NOMO-1 treated with dmso at 0.1 percent for 144 hours (cell line): Measurements from ENCODE around the gene MAP3K20.

Experiments
- DNase-seq: peaks from one replicate; lab custom pipeline; 2025; ENCODE audit not compliant: unreplicated experiment; lab: John Stamatoyannopoulos, UW

MAP3K20 gene

DNA sequence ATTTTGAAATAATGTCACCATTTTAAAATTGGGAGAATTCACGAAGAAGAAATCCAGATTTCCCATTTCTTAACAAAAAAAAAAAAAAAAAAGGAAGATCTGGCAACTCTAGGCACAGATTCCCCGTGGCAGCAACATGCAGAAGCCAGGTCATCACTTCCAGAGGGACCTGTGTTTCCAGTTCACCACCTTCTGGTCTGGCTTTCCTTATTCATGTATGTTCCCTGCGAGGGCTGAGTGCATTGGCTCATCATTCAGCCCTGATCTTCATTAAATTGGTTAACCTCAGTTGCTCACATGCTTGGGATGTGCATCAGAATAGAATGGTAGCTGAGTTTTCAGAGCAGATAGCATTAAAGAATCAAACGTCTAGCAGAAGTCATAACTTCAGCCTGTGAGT lies 25.0 kb upstream of the MAP3K20 start:
- no peak for DNase-seq

DNA sequence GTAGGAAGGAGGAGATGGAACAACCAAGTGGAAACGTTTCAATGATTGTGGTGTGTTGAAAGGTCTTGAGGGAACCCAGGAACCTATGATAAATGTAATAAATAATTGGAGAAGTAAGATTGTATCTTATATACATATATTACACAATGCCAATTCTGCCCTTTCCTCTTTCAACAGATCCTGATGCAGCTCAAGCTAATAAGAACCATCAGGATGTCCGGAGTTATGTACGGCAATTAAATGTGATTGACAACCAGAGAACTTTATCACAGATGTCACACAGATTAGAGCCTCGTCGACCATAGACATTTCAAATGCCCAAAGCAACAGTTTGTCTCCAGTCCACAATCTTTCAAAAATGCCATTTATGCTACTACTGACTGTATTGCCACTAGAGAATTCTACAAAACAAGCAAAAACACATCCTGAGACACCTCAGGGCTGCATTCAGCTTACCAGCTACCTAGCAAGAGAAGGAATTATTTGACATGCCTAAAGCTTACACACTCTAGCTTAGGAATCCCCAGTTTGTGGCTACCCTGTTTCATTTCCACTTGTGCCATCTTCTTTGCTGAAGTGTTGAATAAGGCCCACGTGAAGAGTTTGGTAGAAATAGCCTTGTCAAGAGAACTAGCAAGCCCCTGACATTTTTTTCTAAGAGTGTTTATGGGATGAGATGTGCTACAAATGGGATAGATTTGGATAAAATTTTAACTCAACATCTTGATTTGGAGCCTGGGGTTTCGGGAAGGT lies 24.0 kb upstream of the MAP3K20 start:
- DNase-seq = peak; percentile 29

DNA sequence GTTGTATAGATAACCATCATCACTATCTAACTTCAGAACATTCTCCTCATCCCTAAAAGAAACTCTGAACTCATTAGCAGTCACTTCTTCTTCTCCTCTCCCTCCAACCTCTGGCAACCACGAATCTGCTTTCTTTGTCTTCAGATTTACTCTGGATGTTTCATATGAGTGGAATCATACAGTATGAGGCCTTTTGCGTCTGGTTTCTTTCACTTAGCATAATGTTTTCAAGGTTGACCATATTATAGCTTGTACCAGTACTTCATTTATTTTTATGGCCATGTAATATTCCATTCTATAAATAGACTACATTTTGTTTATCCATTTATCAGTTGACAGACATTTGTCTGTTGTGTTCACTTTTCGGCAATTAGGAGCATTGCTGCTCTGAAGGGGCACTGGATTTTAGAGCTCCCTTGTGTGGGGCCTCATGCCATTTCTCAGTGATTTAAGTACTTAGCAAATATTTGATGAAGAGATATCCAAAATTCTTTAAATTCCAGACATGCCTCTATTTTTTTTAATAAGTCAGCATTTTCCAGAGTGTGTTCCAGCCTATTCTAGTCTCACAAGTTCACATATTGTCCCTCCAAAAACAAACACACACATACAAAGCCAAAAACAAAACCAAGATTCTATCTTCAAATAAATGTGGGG lies 22.5 kb upstream of the MAP3K20 start:
- DNase-seq = no peak

- no peak for DNase-seq
These were observed 21.2 kb upstream of the MAP3K20 start for GRCh38 chr2:173054466-173054865.

- no peak for DNase-seq
These were observed 18.8 kb upstream of the MAP3K20 start for GRCh38 chr2:173056705-173057364.

- no peak for DNase-seq
These were observed 17.5 kb upstream of the MAP3K20 start for GRCh38 chr2:173058097-173058496.

DNA sequence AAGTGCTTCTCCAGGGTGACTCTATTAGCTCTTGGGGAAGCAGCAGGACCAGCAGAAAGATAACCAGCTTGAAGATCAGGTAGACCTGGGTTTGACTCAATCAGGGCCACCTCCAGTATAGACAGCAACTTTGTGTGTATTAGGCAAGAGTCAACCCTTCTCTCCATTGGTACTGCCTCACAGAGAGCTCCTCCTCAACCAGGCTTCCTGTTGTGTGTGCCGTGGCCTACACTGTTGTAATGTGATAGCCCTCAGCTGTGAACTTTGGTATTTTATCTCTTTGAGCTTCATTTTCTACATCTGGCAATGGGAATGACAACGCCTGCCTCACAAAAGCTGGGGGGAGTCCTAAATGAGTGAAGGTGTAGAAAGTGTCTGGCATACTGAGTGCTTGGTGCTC lies 17.0 kb upstream of the MAP3K20 start:
- peak; percentile 45 for DNase-seq

- DNase-seq = no peak
These were observed 16.4 kb upstream of the MAP3K20 start for GRCh38 chr2:173059292-173059691.

- DNase-seq = peak; percentile 34
These were observed 15.6 kb upstream of the MAP3K20 start for GRCh38 chr2:173059971-173060461.

GRCh38 chr2:173062801-173063200 lies 12.8 kb upstream of the MAP3K20 start:
- DNase-seq = no peak

DNA sequence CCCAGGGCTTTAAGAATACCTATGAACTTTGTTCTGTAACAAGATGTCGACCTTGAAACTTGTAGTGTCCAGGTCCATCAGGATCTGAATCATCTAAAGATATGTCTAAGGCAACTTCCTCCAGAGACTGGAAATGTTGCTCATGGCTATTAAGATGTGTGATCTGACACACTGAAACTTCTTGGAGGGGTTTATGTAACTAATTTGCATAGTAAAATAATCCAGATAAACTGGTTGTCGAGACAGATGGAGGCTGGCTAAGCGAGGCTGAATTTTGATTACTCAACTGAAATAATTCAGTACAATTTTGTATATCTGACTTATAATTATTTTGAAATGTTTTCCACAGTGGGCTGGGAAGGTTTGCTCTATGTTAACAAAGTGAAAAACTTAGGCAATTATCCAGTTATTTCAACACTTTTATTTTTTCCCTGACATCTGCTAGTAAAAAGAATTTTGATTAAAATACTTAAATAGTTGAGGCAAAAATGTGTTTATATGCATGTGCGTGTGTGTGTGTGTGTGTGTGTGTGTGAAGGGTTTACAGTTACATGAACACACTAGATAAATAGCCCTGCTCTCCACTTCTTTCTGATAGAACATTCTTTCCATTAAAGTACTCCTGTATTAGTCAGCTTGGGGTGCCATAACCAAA lies 11.4 kb upstream of the MAP3K20 start:
- DNase-seq = no peak

DNA sequence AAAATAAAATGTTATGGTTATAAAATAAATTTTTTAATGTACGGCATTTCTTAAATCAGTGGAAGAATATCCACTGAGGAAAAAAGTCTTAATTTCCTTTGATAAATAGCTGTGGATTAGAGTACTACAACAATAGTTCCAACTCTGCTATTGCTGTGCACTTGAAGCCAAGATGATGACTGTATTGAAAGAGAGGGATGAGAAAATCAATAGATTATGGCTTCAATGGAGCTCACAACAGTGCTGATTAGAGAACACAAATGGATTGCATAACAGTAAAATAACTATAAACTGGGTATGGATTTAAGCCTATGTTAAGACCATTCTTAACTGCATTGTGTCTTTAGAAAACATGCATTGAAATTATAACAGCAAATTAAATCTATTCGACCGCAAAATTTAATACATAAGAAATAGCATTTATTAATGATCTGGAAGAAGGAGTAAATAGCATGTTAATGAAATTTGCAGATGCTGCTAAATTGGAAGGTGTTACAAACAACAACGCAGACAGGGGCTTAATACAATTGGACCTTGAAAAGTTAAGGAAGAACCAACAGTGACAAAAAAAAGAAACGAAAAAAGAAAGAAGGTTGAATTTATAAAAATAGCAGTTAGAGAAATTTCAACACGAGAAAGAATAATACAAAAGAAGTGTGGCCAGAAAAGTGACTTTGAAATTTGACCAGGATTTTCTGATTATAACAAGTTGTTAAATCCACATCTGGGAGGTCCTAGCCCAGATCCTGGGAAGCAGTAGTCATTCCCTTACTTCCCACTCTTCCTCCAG lies 8.6 kb upstream of the MAP3K20 start:
- no peak for DNase-seq

GRCh38 chr2:173075056-173075780 lies 428 bp upstream of the MAP3K20 start:
- DNase-seq = no peak

DNA sequence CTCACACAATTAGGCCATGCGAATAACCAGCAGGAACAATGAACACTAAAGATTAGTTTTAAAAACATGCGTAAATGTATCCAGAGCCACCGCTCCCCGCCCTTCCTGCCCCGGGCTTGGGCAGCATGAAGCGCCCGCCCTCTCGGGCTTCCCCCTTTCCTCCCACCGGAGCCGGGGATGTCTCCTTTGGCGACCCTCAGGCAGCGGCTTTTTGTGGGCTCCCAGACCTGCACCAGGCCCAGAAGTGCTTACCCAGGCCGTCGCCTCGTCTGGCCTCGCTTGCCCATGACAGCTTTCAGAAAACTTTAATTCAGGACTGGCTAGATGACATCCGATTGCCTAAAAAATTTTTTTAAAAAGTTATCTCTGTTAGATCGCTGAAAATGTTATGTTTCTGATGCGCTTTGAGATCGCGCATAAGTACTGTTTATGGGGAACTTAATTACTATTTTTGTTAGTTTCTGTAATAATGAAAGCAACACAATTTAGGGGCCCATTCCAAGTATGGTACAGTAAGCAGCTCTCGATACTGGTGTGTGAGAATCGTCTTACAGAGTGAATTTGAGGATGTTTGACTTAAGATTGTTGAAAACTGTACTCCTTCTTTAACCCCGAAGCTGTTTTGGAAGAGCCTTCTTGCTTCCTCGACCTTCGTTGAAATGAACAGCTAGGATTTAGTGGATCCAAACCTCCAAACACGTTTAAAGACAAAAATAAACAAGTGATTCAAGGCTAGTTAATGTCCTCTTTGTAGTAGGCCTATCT lies 1.1 kb downstream of the MAP3K20 start:
- DNase-seq = no peak

DNA sequence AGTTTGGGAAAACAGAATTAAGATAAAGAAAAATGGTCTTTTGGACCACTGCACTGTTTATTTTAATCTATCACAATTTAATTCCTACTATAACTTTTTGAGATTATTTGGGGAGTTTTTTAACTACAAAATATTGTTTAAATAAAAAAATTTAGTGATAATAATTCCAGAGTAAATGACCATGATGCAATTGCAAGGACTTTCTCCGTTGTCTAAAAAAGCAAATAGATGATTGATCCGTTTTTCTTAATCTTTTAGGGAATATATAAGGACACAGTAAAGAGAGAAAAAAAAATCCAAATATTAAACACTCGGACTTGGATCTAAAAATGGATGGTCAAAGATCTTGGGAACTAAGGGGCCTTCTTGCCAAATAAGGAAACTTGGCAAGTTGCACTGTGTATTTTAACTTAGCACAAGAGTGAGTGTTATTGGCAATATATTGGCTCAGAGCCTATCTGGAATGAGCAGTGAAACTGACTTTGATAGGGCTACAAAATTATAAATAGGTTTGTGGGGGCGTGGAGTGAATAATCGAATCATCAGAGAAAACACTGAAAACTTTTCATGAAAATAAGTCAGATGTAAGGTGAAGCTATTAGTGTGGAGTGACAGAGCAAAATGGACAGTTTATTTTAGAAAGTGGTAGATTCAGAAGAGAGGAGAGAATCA lies 2.0 kb downstream of the MAP3K20 start:
- DNase-seq = no peak

GRCh38 chr2:173079141-173079540 lies 3.5 kb downstream of the MAP3K20 start:
- no peak for DNase-seq

- no peak for DNase-seq
These were observed 4.6 kb downstream of the MAP3K20 start for GRCh38 chr2:173079973-173080860.
